Chondrocyte (in vitro differentiated cells): ENCODE measurements around the gene ALKBH4. TPM values are rescaled to one million over a fixed set of nuclear protein-coding genes. Genes with fewer than 3 reads are reported as not detected.
A peak's percentile ranks its signal among the peaks of the same experiment; 100 is the strongest.

Experiments used
- DNase-seq: peaks from one replicate; pipeline ENCODE4 v3.0.0; 2021; ENCODE audit warnings: mixed read lengths, low spot score
- H3K27ac Mint-ChIP-seq: one replicate; pipeline ENCODE4 v1.8.0; 2021; ENCODE audit warnings: mild to moderate bottlenecking, moderate library complexity, mixed read lengths; ENCODE audit not compliant: unreplicated experiment
- H3K27me3 Mint-ChIP-seq: 2 replicates; pipeline ENCODE4 v1.8.0; 2021; ENCODE audit warnings: low read depth, mixed read lengths
- H3K36me3 Mint-ChIP-seq: 2 replicates; pipeline ENCODE4 v1.8.0; 2021; ENCODE audit warnings: low read depth, mixed read lengths
- H3K4me1 Mint-ChIP-seq: 2 replicates; pipeline ENCODE4 v1.8.0; 2021; ENCODE audit warnings: low read depth, mild to moderate bottlenecking, mixed read lengths
- H3K4me3 Mint-ChIP-seq: one replicate; pipeline ENCODE4 v1.8.0; 2021; ENCODE audit warnings: mild to moderate bottlenecking, moderate library complexity, mixed read lengths; ENCODE audit not compliant: unreplicated experiment
- H3K9me3 Mint-ChIP-seq: 2 replicates; pipeline ENCODE4 v1.8.0; 2021; ENCODE audit warnings: low read depth, mixed read lengths
- CTCF ChIP-seq: fragments of 200-600 bp; sonication (generic); IDR thresholded peaks from 2 replicates; pipeline ENCODE4 v1.5.0; 2021; ENCODE audit warnings: antibody characterized with exemption, mild to moderate bottlenecking, moderate library complexity
- total RNA-seq: library from RNA; stranded (reverse); gene quantifications from 3 replicates; pipeline ENCODE4 v1.2.1, GENCODE V29; 2021

The ALKBH4 gene
- total RNA-seq, 1 donor from 2014 or later = 9.2 TPM

GRCh38 chr7:102452451-102452850 lies 12.2 kb downstream of the ALKBH4 start:
- Mint-ChIP-seq H3K4me3 (no peak overlapping the region), H3K27ac (no peak overlapping the region), H3K27me3 (no peaks in the 10 kb centered on the region), H3K9me3 (no peaks in the 10 kb centered on the region), H3K4me1 (peaks cover 7% of the 10 kb centered on the region), H3K36me3 (peaks cover 5% of the 10 kb centered on the region)
- DNase-seq = no peak
- no peak for TF ChIP-seq CTCF

GRCh38 chr7:102451371-102452054 lies 13.2 kb downstream of the ALKBH4 start:
- Mint-ChIP-seq H3K4me1 (peaks cover 3% of the 10 kb centered on the region), H3K4me3 (no peak overlapping the region), H3K36me3 (peaks cover 5% of the 10 kb centered on the region), H3K9me3 (no peaks in the 10 kb centered on the region), H3K27me3 (no peaks in the 10 kb centered on the region), H3K27ac (no peak overlapping the region)
- DNase-seq = no peak
- no peak for TF ChIP-seq CTCF

GRCh38 chr7:102450242-102450641 lies 14.4 kb downstream of the ALKBH4 start:
- H3K36me3 Mint-ChIP-seq = peaks cover 6% of the 10 kb centered on the region
- H3K4me3 Mint-ChIP-seq = no peak overlapping the region
- DNase-seq = no peak

GRCh38 chr7:102449136-102449535 lies 15.5 kb downstream of the ALKBH4 start:
- H3K4me3 Mint-ChIP-seq = no peak overlapping the region
- no peaks in the 10 kb centered on the region for H3K9me3 Mint-ChIP-seq
- peaks cover 10% of the 10 kb centered on the region for H3K36me3 Mint-ChIP-seq
- no peaks in the 10 kb centered on the region for H3K4me1 Mint-ChIP-seq
- H3K27ac Mint-ChIP-seq = no peak overlapping the region
- no peak for TF ChIP-seq CTCF
- H3K27me3 Mint-ChIP-seq = no peaks in the 10 kb centered on the region
- no peak for DNase-seq

More at GRCh38 chr7:102450242-102450641, 14.4 kb downstream of the ALKBH4 start:
- Mint-ChIP-seq H3K27me3 (no peaks in the 10 kb centered on the region), H3K4me1 (no peaks in the 10 kb centered on the region), H3K27ac (no peak overlapping the region), H3K9me3 (no peaks in the 10 kb centered on the region)
- peak; percentile 43 for TF ChIP-seq CTCF

GRCh38 chr7:102447311-102447710 lies 17.4 kb downstream of the ALKBH4 start:
- no peak for DNase-seq
- H3K4me1 Mint-ChIP-seq = no peaks in the 10 kb centered on the region
- no peaks in the 10 kb centered on the region for H3K27me3 Mint-ChIP-seq
- H3K4me3 Mint-ChIP-seq = no peak overlapping the region
- TF ChIP-seq CTCF = no peak
- no peak overlapping the region for H3K27ac Mint-ChIP-seq
- no peaks in the 10 kb centered on the region for H3K9me3 Mint-ChIP-seq
- peaks cover 10% of the 10 kb centered on the region for H3K36me3 Mint-ChIP-seq
